ENCODE measurements around the gene COL23A1. TPM values are rescaled to one million over a fixed set of nuclear protein-coding genes. Genes with fewer than 3 reads are reported as not detected.
A peak's percentile ranks its signal among the peaks of the same experiment; 100 is the strongest.

COL23A1 gene
- total RNA-seq, 2 donors from 2014 or later = not detected

DNA sequence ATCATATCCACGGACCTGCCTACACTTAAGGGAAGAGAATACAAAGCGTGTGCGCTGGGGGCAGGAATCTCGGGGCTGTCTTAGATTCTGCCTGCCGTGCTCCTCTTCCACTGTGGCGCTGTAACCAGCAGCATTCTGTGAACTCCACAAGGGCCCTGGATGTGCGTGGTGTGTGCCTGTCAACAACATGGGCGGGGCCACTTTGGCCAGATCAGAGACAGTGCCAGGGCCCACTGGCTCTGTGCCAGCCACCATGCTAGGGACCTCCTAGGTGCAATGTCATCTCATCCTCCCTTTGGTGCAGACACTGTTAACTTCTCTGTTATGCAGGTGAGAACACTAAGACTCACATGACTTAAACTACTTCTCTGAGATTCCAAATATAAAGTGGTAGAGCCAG lies 113.7 kb downstream of the COL23A1 start:
- Mint-ChIP-seq H3K27me3 (peaks cover 53% of the 10 kb centered on the region), H3K4me1 (no peaks in the 10 kb centered on the region), H3K27ac (no peak overlapping the region), H3K4me3 (no peak overlapping the region), H3K36me3 (ENCODE audit: low read depth) (peaks cover 2% of the 10 kb centered on the region)
- H3K9me3 ChIP-seq (ENCODE audit: control insufficient read depth, low read length, poor library complexity, severe bottlenecking) = no peaks in the 10 kb centered on the region
- DNase-seq (no peak), ATAC-seq (no peak)

DNA sequence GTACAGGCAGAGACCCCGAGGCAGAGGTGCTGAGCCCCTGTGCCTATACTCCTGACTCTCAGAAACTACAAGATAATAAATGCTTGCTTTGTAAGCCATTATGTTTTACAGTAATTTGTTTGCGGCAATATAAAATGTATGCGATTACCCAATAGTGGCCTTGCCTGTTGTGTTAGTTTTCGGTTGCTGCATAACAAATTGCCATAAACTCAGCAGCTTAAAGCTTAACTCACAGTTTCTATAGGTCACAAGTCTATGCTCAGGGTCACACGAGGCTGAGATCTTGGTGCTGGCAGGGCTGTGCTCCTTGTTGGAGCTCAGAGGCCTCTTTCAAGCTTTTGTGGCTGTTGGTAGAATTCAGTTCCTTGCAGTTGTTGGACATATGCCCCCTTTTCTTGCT lies 114.8 kb downstream of the COL23A1 start:
- Mint-ChIP-seq H3K4me1 (no peaks in the 10 kb centered on the region), H3K36me3 (ENCODE audit: low read depth) (peaks cover 2% of the 10 kb centered on the region), H3K27me3 (peaks cover 55% of the 10 kb centered on the region), H3K27ac (no peak overlapping the region), H3K4me3 (no peak overlapping the region)
- H3K9me3 ChIP-seq (ENCODE audit: control insufficient read depth, low read length, poor library complexity, severe bottlenecking) = no peaks in the 10 kb centered on the region
- no peak for DNase-seq
- no peak for ATAC-seq

GRCh38 chr5:178474562-178475184 lies 115.5 kb downstream of the COL23A1 start:
- Mint-ChIP-seq H3K27me3 (peaks cover 62% of the 10 kb centered on the region), H3K4me1 (no peaks in the 10 kb centered on the region), H3K36me3 (ENCODE audit: low read depth) (peaks cover 2% of the 10 kb centered on the region), H3K4me3 (no peak overlapping the region), H3K27ac (peak overlapping the region; percentile 39)
- DNase-seq (no peak), ATAC-seq (no peak)
- no peaks in the 10 kb centered on the region for H3K9me3 ChIP-seq (ENCODE audit: control insufficient read depth, low read length, poor library complexity, severe bottlenecking)

- H3K27me3 Mint-ChIP-seq = peaks cover 62% of the 10 kb centered on the region
- no peak for DNase-seq
- H3K4me3 Mint-ChIP-seq = no peak overlapping the region
- no peaks in the 10 kb centered on the region for H3K4me1 Mint-ChIP-seq
- H3K9me3 ChIP-seq (ENCODE audit: control insufficient read depth, low read length, poor library complexity, severe bottlenecking) = no peaks in the 10 kb centered on the region
- no peaks in the 10 kb centered on the region for H3K36me3 Mint-ChIP-seq (ENCODE audit: low read depth)
- no peak for ATAC-seq
- no peak overlapping the region for H3K27ac Mint-ChIP-seq
Measured at GRCh38 chr5:178473854-178474253, 116.3 kb downstream of the COL23A1 start.

GRCh38 chr5:178472138-178472537 lies 118.1 kb downstream of the COL23A1 start:
- H3K9me3 ChIP-seq (ENCODE audit: control insufficient read depth, low read length, poor library complexity, severe bottlenecking) = no peaks in the 10 kb centered on the region
- no peak overlapping the region for H3K27ac Mint-ChIP-seq
- no peaks in the 10 kb centered on the region for H3K36me3 Mint-ChIP-seq (ENCODE audit: low read depth)
- no peak overlapping the region for H3K4me3 Mint-ChIP-seq
- DNase-seq (no peak), ATAC-seq (no peak)
- peaks cover 61% of the 10 kb centered on the region for H3K27me3 Mint-ChIP-seq
- no peaks in the 10 kb centered on the region for H3K4me1 Mint-ChIP-seq

DNA sequence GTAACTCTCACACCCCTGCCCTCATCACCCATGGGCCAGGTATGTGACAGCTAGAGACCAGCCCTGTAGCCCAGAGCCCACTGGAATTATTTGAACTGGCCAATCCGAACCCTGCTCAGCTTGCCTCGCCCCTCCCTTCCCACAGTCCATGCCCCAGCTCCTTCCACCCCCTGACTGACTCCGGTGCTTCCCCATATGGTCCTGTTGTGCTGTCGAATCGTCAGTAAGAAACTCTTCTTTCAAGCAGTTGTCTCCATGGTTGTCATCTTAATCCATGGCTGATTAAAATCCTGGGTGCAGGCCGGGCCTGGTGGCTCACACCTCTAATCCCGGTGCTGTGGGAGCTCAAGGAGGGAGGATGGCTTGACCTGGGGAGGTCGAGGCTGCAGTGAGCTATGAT lies 118.5 kb downstream of the COL23A1 start:
- H3K36me3 Mint-ChIP-seq (ENCODE audit: low read depth) = no peaks in the 10 kb centered on the region
- H3K27ac Mint-ChIP-seq = no peak overlapping the region
- peaks cover 58% of the 10 kb centered on the region for H3K27me3 Mint-ChIP-seq
- no peak for ATAC-seq
- DNase-seq = no peak
- no peaks in the 10 kb centered on the region for H3K9me3 ChIP-seq (ENCODE audit: control insufficient read depth, low read length, poor library complexity, severe bottlenecking)
- H3K4me1 Mint-ChIP-seq = no peaks in the 10 kb centered on the region
- H3K4me3 Mint-ChIP-seq = no peak overlapping the region

GRCh38 chr5:178470760-178471025 lies 119.5 kb downstream of the COL23A1 start:
- ATAC-seq = no peak

DNA sequence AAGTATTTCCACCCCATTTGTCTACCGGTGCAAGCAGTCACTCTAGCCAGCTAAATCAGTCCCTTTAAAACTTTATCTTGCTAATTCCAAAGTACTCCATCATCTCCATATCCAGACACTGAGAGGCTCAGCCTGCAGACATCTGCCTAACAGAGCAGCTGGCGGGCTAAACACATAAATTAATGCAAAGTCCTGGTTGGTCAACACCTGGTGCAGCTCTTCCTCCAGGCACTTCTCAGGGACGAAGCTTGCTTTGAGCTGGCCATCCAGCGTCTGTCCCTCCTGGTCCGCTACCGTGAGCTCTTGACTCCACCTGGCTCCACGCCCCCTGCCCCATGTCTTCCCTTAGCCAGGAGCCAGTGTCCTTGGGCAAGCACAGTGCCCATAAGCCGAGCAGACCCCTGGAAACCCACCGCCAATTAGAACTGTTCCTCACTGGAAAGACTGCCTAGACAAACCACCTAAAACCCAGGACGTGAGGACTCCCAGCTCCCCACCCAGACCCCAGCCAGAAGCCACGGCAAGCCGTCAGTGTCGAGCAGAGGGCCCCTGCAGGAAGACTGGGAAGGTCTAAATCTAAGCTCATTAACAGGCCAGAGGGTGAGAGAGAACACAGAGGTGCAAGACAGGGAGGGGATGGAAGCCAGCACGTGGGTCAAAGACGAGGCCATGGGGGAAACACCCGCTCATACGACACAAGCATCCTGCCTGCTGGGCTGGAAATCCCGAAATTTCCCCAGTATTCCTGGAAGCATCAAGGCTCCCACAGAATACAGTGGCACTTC lies 120.0 kb downstream of the COL23A1 start:
- Mint-ChIP-seq H3K4me1 (no peaks in the 10 kb centered on the region), H3K4me3 (no peak overlapping the region), H3K27me3 (peaks cover 46% of the 10 kb centered on the region), H3K36me3 (ENCODE audit: low read depth) (no peaks in the 10 kb centered on the region), H3K27ac (no peak overlapping the region)
- no peak for DNase-seq
- ATAC-seq = no peak
- no peaks in the 10 kb centered on the region for H3K9me3 ChIP-seq (ENCODE audit: control insufficient read depth, low read length, poor library complexity, severe bottlenecking)

More at GRCh38 chr5:178470760-178471025, 119.5 kb downstream of the COL23A1 start:
- Mint-ChIP-seq H3K36me3 (ENCODE audit: low read depth) (no peaks in the 10 kb centered on the region), H3K27me3 (peaks cover 48% of the 10 kb centered on the region), H3K27ac (no peak overlapping the region), H3K4me3 (no peak overlapping the region), H3K4me1 (no peaks in the 10 kb centered on the region)
- no peak for DNase-seq
- no peaks in the 10 kb centered on the region for H3K9me3 ChIP-seq (ENCODE audit: control insufficient read depth, low read length, poor library complexity, severe bottlenecking)

- peaks cover 46% of the 10 kb centered on the region for H3K27me3 Mint-ChIP-seq
- H3K4me1 Mint-ChIP-seq = no peaks in the 10 kb centered on the region
- H3K4me3 Mint-ChIP-seq = no peak overlapping the region
- no peaks in the 10 kb centered on the region for H3K9me3 ChIP-seq (ENCODE audit: control insufficient read depth, low read length, poor library complexity, severe bottlenecking)
- H3K27ac Mint-ChIP-seq = no peak overlapping the region
- DNase-seq = no peak
- no peak for ATAC-seq
- no peaks in the 10 kb centered on the region for H3K36me3 Mint-ChIP-seq (ENCODE audit: low read depth)
Measured at GRCh38 chr5:178469011-178469974, 120.9 kb downstream of the COL23A1 start.

GRCh38 chr5:178468196-178468685 lies 122.0 kb downstream of the COL23A1 start:
- H3K27ac Mint-ChIP-seq = no peak overlapping the region
- H3K4me1 Mint-ChIP-seq = no peaks in the 10 kb centered on the region
- no peaks in the 10 kb centered on the region for H3K9me3 ChIP-seq (ENCODE audit: control insufficient read depth, low read length, poor library complexity, severe bottlenecking)
- peaks cover 2% of the 10 kb centered on the region for H3K36me3 Mint-ChIP-seq (ENCODE audit: low read depth)
- DNase-seq (no peak), ATAC-seq (no peak)
- H3K4me3 Mint-ChIP-seq = no peak overlapping the region
- H3K27me3 Mint-ChIP-seq = peaks cover 47% of the 10 kb centered on the region

- H3K4me1 Mint-ChIP-seq = no peaks in the 10 kb centered on the region
- ATAC-seq = no peak
- peaks cover 2% of the 10 kb centered on the region for H3K36me3 Mint-ChIP-seq (ENCODE audit: low read depth)
- no peak overlapping the region for H3K4me3 Mint-ChIP-seq
- H3K27ac Mint-ChIP-seq = no peak overlapping the region
- DNase-seq = no peak
- no peaks in the 10 kb centered on the region for H3K9me3 ChIP-seq (ENCODE audit: control insufficient read depth, low read length, poor library complexity, severe bottlenecking)
- H3K27me3 Mint-ChIP-seq = peaks cover 52% of the 10 kb centered on the region
Measured at GRCh38 chr5:178467568-178468195, 122.5 kb downstream of the COL23A1 start.

DNA sequence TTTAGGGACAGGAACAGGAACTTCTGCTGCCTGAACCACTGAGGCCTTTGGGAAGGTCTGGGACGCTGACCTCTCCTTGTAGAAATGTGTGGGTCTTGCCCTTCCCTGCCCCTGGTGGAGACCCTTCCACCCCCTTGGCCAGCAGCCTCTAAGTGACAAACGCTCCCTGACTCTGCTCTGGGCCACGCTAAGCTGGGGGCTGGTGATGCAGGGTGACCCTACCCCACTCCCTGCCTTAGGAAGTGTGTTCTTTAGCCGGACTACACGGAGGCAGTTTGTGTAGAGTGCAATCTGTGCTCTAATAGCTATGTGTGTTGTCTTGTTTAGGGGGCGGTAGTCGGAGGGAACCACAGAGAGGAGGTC lies 123.0 kb downstream of the COL23A1 start:
- Mint-ChIP-seq H3K4me3 (no peak overlapping the region), H3K27me3 (peaks cover 55% of the 10 kb centered on the region), H3K4me1 (no peaks in the 10 kb centered on the region), H3K36me3 (ENCODE audit: low read depth) (peaks cover 2% of the 10 kb centered on the region), H3K27ac (no peak overlapping the region)
- no peaks in the 10 kb centered on the region for H3K9me3 ChIP-seq (ENCODE audit: control insufficient read depth, low read length, poor library complexity, severe bottlenecking)
- ATAC-seq (no peak), DNase-seq (no peak)

DNA sequence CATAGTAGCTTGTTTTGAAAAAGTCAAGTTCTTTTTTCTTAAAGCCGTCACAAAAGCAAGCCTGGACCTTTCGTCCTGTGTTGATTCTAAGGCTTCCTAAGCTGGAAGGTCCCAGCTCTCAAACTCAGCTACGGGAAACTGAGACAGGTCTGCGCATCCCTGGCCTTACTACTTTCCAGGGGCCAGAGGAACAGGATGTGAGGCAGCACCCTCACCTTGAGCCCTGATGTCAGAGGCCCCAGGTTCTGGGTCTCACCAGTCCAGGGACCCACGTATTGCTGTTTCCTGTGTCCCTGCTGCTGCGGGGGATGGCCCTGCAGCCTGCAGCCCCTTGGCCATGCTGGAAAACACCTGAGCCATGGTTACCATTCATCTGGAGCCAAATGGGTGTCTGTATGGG lies 123.9 kb downstream of the COL23A1 start:
- no peaks in the 10 kb centered on the region for H3K9me3 ChIP-seq (ENCODE audit: control insufficient read depth, low read length, poor library complexity, severe bottlenecking)
- peaks cover 52% of the 10 kb centered on the region for H3K27me3 Mint-ChIP-seq
- DNase-seq (no peak), ATAC-seq (no peak)
- H3K4me3 Mint-ChIP-seq = no peak overlapping the region
- no peaks in the 10 kb centered on the region for H3K4me1 Mint-ChIP-seq
- H3K27ac Mint-ChIP-seq = no peak overlapping the region
- H3K36me3 Mint-ChIP-seq (ENCODE audit: low read depth) = peaks cover 2% of the 10 kb centered on the region

All from T-helper 17 cell (primary cell).